ENCODE results near the gene THRA. TPM values are rescaled to one million over a fixed set of nuclear protein-coding genes. Genes with fewer than 3 reads are reported as not detected.

THRA gene
- total RNA-seq, 1 donor from 2014 or later: 80.0 TPM

DNA sequence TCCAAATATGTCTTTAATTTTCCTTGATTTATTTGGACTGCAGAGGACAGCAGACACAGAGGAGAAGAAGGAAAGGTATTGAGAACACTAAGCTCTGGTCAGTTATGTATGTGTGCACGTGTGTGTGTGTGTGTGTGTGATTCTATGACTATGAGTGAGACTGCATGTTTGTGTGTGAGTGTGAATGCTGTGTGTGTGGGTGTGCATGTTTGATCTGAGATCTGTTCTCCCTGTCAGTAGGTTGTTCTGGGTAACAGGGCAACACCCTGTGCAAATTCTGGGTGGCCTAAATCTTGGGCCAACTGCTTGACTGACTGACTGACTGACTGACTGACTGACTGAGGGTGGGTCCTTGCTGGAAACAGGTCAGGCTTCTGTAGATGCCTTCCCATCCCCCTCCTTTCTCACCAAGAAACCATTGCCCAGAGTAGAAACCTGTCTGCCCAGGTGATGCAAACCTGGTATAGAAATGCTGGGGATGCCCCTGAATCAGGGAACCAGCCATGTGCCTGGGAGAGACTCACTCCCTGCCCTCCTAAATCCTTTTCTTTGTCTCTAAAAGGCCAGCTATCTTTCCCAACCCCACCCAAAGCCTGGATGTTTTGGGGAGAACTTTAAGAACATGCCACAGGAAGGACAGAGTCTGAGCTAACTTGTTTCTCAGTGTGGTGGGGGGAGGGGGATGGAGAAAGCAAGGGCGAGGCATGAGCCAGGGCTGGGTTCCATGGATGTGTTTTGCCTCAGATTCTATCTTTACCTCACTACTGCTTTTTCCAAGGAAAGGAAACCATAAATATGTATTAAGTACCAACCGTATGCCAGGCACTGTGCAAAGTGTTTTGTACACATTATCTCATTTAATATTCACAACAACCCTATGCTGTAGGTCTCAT is 42.1 kb downstream of the THRA start:
- intact Hi-C loops (cut with DNase I): loop anchor here (5.0 kb wide), 1 partner anchor 38 kb away; no protein-coding TSS in a partner anchor
- DNase-seq (no peak), ATAC-seq (ENCODE audit: poor library complexity) (no peak)

GRCh38 chr17:40105861-40106759 is 43.3 kb downstream of the THRA start:
- ATAC-seq (ENCODE audit: poor library complexity) (no peak), DNase-seq (no peak)
- intact Hi-C loops (cut with DNase I): no loop called here

GRCh38 chr17:40106760-40107521 is 44.2 kb downstream of the THRA start:
- intact Hi-C loops (cut with DNase I): no loop called here
- ATAC-seq (ENCODE audit: poor library complexity) (no peak), DNase-seq (no peak)

DNA sequence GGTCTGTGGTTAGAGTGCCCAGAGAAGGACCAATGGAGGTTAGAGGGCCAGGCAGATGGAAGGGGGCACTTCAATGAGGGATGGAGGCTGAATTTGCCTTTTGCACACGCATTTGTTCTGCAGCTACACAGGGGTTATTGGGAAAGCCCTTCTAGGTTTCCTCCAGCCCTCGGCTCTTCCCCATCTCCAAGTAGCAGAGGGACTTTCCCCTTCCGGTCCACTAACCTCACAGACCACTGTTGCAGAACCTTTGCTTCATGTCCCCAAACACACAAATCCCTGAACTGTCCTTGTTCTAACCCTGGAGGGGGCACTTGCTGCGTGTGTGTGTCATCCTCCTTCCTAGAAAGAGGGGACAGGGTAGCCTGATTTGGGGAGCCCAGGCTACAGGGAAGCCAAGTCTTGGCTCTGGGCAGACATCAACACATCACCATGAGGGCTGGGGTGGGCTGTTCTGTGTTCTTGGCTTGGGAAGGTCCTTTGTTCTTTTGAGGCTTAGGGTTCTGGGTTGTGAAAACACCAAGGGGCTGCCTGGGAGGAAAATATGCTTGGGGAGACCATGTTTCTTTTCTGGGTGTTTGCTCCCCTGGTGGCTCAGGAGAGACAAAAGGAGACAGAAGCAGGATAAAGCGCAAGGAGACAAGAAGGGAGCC is 44.9 kb downstream of the THRA start:
- intact Hi-C loops (cut with DNase I): no loop called here
- no peak for ATAC-seq (ENCODE audit: poor library complexity)
- no peak for DNase-seq

- intact Hi-C loops (cut with DNase I): no loop called here
Measured at GRCh38 chr17:40108970-40109824, 46.4 kb downstream of the THRA start.

DNA sequence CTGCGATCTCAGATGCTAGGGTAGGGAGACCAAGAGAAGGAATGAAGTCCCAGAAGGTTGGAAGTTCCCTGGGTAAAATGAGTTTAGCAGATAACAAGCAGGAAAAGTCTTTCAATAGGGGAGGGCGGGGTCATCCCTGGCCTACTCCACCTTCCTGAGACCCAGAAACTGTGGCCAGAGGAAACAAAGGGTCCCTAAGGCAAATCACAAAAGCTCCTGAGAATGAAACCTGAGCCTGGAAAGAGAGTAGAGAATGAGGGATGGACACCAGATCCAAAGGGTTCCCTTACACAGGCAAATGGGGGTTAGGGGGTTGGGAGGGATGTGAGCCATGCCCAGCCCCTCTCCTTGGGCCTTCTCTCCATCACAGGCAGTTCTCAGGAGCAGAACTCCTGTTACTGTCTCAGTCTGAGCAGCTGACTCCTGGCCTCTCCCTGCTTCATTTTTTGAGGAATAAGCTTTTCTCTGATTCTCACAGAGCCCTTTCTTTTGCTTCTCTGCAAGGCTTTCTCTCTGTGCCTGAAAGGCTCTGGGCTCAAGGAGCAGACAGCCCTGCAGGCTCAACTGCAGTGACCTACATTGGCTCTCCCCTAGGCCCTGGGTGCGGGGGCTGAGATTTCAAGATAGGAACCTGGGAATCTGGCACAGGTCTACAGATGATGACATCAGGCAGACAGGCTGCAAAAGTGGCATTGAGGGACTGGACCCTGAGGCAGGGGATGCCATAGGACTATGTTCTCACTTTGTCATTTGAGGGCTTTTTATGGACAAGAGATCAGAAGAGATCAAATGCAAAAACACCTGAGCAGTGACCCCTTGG is 47.5 kb downstream of the THRA start:
- ATAC-seq (ENCODE audit: poor library complexity): no peak
- intact Hi-C loops (cut with DNase I): loop anchor here (2.0 to 5.0 kb wide), 2 partner anchors 47 to 57 kb away; partner anchors contain the start of gene THRA
- DNase-seq: no peak

More at GRCh38 chr17:40108970-40109824, 46.4 kb downstream of the THRA start:
- DNase-seq (no peak), ATAC-seq (ENCODE audit: poor library complexity) (no peak)

DNA sequence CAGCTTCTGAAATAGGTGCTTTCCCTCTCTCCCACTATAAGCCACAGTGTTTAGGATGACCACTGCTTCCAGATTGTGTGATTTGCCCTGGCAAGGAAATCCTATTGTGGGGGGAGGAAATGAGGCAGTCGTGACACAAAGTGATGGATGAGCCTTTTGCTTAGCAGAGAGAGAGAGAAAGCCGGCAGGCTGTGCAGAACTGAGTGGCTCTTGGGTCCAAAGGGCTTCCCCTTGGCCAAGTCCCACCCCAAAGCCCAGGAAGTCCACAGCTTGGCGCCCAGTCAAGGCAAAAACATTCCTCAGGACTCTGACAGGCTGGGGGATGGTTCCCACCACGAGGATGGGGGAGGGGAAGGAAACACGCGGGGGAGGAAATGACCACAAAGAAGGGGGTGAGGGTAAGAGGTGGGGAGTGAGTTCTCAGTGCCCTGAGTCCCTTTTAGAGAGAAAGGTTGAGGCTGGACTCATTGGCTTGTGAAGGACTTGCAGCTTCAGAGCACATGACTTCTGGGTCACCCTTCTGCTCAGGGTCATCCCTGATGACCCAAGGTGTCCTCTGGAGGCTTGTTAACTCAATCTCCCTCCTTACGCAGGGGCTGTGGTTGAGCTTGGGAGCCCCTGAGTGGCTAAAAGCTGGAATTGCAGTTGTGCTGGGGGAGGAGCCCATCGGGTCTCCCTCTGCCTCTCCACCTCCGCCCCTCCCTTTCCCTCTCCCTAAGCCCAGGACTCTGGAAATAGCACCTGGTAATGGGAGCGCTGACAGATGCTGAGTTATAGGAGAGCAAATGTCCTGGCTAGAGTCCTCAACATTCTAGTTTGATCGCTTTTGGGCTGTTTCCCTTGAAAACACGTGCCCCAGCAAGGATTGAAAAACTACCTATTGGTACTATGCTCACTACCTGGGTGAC is 48.7 kb downstream of the THRA start:
- intact Hi-C loops (cut with DNase I): loop anchor here (2.0 to 5.0 kb wide), 2 partner anchors 49 to 56 kb away; partner anchors contain the start of gene THRA
- ATAC-seq (ENCODE audit: poor library complexity) (peak; percentile 77), DNase-seq (peak; percentile 92)

DNA sequence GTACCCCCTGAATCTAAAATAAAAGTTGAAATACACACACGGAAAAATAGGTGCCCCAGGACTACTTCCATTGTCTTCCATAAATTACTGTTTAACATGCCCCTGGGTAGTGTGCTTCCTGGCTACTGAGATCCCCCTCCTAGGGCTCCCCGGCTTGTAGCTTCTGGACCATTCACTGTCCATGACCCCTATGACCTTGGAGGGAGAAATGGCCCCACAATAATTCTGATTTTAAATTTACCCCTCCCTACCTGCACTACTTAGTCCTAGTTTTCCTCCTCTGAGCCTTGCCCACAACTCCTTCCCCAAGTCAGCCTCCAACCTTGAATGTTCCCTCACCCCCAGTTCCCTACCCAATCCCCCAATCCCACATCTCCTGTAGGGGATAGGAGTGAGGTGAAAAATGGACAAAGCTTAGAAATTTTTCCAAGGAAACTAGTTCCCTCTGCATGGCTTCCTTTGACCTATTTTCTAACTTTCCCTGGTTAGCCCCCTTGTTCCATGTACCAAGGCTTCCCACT is 49.5 kb downstream of the THRA start:
- DNase-seq: no peak
- intact Hi-C loops (cut with DNase I): loop anchor here (5.0 kb wide), 1 partner anchor 55 kb away; no protein-coding TSS in a partner anchor
- no peak for ATAC-seq (ENCODE audit: poor library complexity)

- DNase-seq: no peak
Measured at GRCh38 chr17:40112718-40113109, 49.9 kb downstream of the THRA start.

DNA sequence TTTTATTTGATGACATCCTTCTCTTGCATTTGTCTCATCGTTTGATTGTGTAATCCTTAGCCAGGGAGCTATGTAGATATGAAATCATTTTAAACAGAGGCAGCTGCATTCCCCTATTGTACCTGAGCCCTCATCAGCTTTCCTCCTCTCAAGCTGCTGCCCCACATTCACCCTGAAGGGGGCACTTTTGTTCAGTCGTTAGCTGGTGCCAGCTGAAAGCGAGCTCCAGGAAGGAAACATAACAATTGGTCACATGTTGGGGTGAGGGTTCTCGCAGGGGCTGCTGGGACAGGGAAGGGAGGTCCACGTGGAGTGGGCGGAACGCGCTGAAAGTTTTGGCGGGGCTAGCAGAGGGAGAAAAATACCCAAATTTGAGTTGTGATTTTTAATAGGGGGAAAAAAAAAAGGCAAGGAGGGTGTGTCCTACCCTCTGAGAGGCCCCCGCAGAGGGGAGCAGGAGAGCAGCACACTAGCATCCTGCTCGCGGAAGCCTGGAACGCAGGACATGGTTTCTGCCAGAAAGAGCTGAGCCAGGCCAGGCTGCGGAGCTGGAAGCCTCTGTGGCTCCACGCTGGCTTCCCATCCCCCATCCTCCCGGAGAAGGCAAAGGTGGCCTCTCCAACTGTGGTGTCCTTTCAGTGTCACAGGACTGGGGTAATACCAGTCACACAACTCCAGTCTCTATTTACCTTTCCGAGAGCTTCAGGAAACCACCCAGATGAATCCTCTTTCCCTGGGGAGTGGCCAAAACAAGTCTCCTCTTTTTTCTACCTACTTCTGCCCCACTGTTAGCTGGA is 50.5 kb downstream of the THRA start:
- peak; percentile 75 for ATAC-seq (ENCODE audit: poor library complexity)
- intact Hi-C loops (cut with DNase I): loop anchor here (5.0 kb wide), 1 partner anchor 54 kb away; no protein-coding TSS in a partner anchor
- peak; percentile 92 for DNase-seq

More at GRCh38 chr17:40112718-40113109, 49.9 kb downstream of the THRA start:
- intact Hi-C loops (cut with DNase I): loop anchor here (5.0 kb wide), 1 partner anchor 55 kb away; no protein-coding TSS in a partner anchor
- peak; percentile 1 for ATAC-seq (ENCODE audit: poor library complexity)

- intact Hi-C loops (cut with DNase I): loop anchor here (5.0 kb wide), 1 partner anchor 53 kb away; no protein-coding TSS in a partner anchor
- DNase-seq (no peak), ATAC-seq (ENCODE audit: poor library complexity) (no peak)
Measured at GRCh38 chr17:40113907-40114245, 51.1 kb downstream of the THRA start.

DNA sequence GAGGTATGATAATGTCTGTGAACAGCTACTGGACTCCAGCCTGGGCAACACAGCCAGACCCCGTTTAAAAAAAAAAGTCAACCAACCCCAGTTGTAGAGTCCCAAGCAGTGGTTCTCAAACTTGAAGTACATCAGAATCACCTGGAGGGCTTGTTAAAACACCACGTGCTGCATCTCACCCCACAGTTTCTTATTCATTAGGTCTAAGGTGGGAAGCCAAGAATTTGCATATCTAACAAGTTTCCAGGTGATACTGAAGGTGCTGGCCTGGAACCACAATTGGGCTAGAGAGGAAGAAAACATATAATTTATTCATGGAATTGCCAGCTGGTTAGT is 52.3 kb downstream of the THRA start:
- no peak for ATAC-seq (ENCODE audit: poor library complexity)
- intact Hi-C loops (cut with DNase I): no loop called here

GRCh38 chr17:40121181-40122135 is 58.7 kb downstream of the THRA start, which contains the start of gene MSL1:
Gene MSL1, plus strand, starts transcription at chr17:40121971. Its CDS starts 642 bp downstream, at chr17:40122613.
- DNase-seq (peak; percentile 94), ATAC-seq (ENCODE audit: poor library complexity) (peak; percentile 91)
- intact Hi-C loops (cut with DNase I): no loop called here

More for the DNA sequence above, 52.3 kb downstream of the THRA start:
- DNase-seq: no peak
